Lung (tissue), 12 donors: ENCODE data around the gene RUNDC1. TPM values are rescaled to one million over a fixed set of nuclear protein-coding genes. Genes with fewer than 3 reads are reported as not detected.
"Not testable (repeated sequence)": the region's sequence is repeated elsewhere in the genome, so short reads cannot be mapped to it uniquely, and the experiment has no call there.

Experiments
- ATAC-seq: fragments of 200-7000 bp; cut with Tn5 transposase; one replicate; pipeline ENCODE4 v1.9.1; 2020; ENCODE audit warnings: moderate number of reproducible peaks; ENCODE audit not compliant: insufficient read depth, low FRiP score
- DNase-seq, 3 donors: peaks; one replicate each; pipeline ENCODE4 v3.0.0-alpha.2; 2013 to 2017
- H3K27ac ChIP-seq, 2 donors: one replicate each; pipeline ENCODE4 v1.5.1; 2013; ENCODE audit warnings: mild to moderate bottlenecking in 2 of 2, moderate library complexity in 2 of 2, control low read depth in 1 of 2, inconsistent platforms in 1 of 2, low read depth in 1 of 2, low read length in 1 of 2
- H3K27me3 ChIP-seq, 3 donors: one replicate each; pipeline ENCODE4 v1.5.1; 2013; ENCODE audit warnings: low read length in 2 of 3; ENCODE audit not compliant: control insufficient read depth in 3 of 3, insufficient read depth in 3 of 3
- H3K36me3 ChIP-seq, 4 donors: one replicate each; pipeline ENCODE4 v1.5.1; 2013; ENCODE audit warnings: low read length in 4 of 4, mild to moderate bottlenecking in 1 of 4, moderate library complexity in 1 of 4; ENCODE audit not compliant: control insufficient read depth in 4 of 4, insufficient read depth in 4 of 4
- H3K4me1 ChIP-seq, 5 donors: one replicate each; pipeline ENCODE4 v1.5.1; 2013; ENCODE audit warnings: low read length in 5 of 5, mild to moderate bottlenecking in 2 of 5, moderate library complexity in 1 of 5; ENCODE audit not compliant: control insufficient read depth in 5 of 5, insufficient read depth in 5 of 5
- H3K4me3 ChIP-seq: one replicate; pipeline ENCODE4 v1.5.1; 2013; ENCODE audit warnings: mild to moderate bottlenecking, control low read depth, moderate library complexity
- H3K9ac ChIP-seq, 2 donors: one replicate each; pipeline ENCODE4 v1.5.1; 2013; ENCODE audit warnings: low read length in 2 of 2, control low read depth in 1 of 2; ENCODE audit not compliant: insufficient read depth in 1 of 2
- H3K9me3 ChIP-seq, 4 donors: one replicate each; pipeline ENCODE4 v1.5.1; 2013; ENCODE audit warnings: low read length in 3 of 4, mild to moderate bottlenecking in 1 of 4, moderate library complexity in 1 of 4; ENCODE audit not compliant: control insufficient read depth in 4 of 4, insufficient read depth in 3 of 4
- WGBS, 2 donors: extraction: QIAGEN DNeasy Blood & Tissue Kit; methylation state at CpG; one replicate each; pipeline ENCODE4 v1.1.7; 2013; 5-methylcytosine and 5-hydroxymethylcytosine counted together
- polyA plus RNA-seq, 2 donors: library from polyadenylated mRNA; stranded (reverse); fragments of 200-250 nt; gene quantifications; one replicate each; pipeline ENCODE4 v1.2.1, GENCODE V29; 2013
- total RNA-seq, 2 donors: library from RNA; depleted of rRNA in 1 of 2; stranded (reverse); fragments of >200 nt in 1 of 2; gene quantifications; one replicate each; pipeline ENCODE4 v1.2.1, GENCODE V29; 2014 to 2021
- TF ChIP-seq, protein P1 (sequence below): IDR thresholded peaks from 2 replicates; pipeline ENCODE4 v1.5.1; 2012; ENCODE audit warnings: mild to moderate bottlenecking; ENCODE audit errors: control extremely low read depth, extremely low read depth
- donor health status: control.
- donor health status: control.
- donor health status: Bipolar disorder and iron deficiency.
- donor health status: healthy.
- donor health status: DM: yes; HTN: yes; CAD: no.

RUNDC1 gene
- total and polyA plus RNA-seq, 4 donors = 8.1 to 16.7 (median 10.7) TPM

DNA sequence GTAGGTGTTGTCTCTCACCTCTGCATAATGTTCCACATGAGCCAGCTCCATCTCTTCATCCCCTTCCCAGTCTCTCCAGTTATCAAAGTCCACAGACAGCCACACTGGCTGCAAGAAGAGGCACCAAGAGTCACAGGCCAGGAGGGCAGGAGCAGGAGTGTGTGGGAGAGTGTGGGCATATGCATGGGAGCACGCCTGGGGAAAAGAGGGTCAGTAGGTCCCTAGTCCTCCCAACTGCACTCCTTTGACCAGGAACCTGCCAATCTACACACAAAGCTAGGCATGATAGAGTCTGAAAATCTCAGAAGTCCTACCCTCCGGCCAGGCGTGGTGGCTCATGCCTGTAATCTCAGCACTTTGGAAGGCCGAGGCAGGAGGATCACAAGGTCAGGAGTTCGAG, 8.8 kb upstream of the RUNDC1 start:
- 93 to 96% methylated on average over 5 of the region's 5 CpGs for WGBS, 2 donors
- Histone ChIP-seq H3K27ac (no peak overlapping the region), H3K9ac (no peak overlapping the region), H3K4me3 (no peak overlapping the region), H3K27me3 (no peaks in the 10 kb centered on the region), H3K36me3 (no peaks in the 10 kb centered on the region), H3K9me3 (no peaks in the 10 kb centered on the region), H3K4me1 (peaks cover 0 to 13% (median 0%) of the 10 kb centered on the region in 5 donors)
- no peak for ATAC-seq
- TF ChIP-seq, protein P1, sequence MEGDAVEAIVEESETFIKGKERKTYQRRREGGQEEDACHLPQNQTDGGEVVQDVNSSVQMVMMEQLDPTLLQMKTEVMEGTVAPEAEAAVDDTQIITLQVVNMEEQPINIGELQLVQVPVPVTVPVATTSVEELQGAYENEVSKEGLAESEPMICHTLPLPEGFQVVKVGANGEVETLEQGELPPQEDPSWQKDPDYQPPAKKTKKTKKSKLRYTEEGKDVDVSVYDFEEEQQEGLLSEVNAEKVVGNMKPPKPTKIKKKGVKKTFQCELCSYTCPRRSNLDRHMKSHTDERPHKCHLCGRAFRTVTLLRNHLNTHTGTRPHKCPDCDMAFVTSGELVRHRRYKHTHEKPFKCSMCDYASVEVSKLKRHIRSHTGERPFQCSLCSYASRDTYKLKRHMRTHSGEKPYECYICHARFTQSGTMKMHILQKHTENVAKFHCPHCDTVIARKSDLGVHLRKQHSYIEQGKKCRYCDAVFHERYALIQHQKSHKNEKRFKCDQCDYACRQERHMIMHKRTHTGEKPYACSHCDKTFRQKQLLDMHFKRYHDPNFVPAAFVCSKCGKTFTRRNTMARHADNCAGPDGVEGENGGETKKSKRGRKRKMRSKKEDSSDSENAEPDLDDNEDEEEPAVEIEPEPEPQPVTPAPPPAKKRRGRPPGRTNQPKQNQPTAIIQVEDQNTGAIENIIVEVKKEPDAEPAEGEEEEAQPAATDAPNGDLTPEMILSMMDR = no peak
- DNase-seq = no peak

DNA sequence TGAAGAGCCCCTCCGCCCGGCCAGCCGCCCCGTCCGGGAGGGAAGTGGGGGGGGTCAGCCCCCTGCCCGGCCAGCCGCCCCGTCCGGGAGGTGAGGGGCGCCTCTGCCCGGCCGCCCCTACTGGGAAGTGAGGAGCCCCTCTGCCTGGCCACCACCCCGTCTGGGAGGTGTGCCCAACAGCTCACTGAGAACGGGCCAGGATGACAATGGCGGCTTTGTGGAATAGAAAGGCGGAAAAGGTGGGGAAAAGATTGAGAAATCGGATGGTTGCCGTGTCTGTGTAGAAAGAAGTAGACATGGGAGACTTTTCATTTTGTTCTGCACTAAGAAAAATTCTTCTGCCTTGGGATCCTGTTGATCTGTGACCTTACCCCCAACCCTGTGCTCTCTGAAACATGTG, 7.0 kb upstream of the RUNDC1 start:
- not testable (repeated sequence) for DNase-seq, H3K9me3 ChIP-seq, H3K36me3 ChIP-seq, H3K9ac ChIP-seq, H3K27ac ChIP-seq, H3K27me3 ChIP-seq, ATAC-seq, H3K4me3 ChIP-seq
- H3K4me1 ChIP-seq = peaks cover 0 to 12% (median 0%) of the 10 kb centered on the region in 5 donors
- 83 to 85% methylated on average over 6 to 12 of the region's 18 CpGs for WGBS, 2 donors

DNA sequence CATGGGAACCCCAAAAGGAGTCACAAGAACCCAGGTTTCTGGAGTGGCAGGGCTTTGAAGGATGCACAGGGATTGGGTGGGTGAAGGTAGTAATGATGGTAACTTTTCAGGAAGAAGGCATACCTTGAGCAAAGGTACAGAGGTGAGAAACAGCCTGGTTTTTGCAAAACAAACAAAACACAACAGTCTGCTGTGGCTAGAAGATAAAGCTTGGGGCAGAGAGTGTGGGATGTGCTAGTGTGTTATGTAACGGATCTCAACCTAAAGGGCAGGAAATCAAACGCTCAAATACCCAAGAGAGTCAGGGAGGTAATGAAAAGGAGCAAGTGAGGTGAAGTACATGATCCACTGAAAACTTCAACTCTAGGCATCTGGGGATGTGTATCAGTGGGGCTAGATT, 5.1 kb upstream of the RUNDC1 start:
- DNase-seq (no peak), ATAC-seq (no peak)
- no peak overlapping the region for H3K4me3 ChIP-seq

DNA sequence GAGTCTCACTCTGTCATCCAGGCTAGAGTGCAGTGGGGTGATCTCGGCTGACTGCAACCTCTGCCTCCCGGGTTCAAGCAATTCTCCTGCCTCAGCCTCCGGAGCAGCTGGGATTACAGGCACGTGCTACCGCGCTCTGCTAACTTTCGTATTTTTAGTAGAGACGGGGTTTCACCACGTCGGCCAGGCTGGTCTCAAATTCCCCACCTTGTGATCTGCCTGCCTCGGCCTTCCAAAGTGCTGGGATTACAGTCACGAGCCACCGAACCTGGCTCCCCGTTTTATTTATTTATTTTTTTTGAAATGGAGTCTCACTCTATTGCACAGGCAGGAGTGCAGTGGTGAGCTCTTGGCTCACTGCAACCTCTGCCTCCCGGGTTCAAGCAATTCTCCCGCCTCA, 4.7 kb upstream of the RUNDC1 start:
- not testable (repeated sequence) for ATAC-seq, H3K4me1 ChIP-seq, H3K36me3 ChIP-seq, H3K9me3 ChIP-seq, H3K9ac ChIP-seq, DNase-seq, H3K4me3 ChIP-seq, H3K27me3 ChIP-seq, H3K27ac ChIP-seq
- WGBS, 2 donors = 88 to 89% methylated on average over 16 of the region's 16 CpGs

More for the DNA sequence above, 5.1 kb upstream of the RUNDC1 start:
- H3K27ac ChIP-seq = no peak overlapping the region
- H3K4me1 ChIP-seq = peaks cover 0 to 9% (median 0%) of the 10 kb centered on the region in 5 donors
- H3K9ac ChIP-seq = no peak overlapping the region
- H3K9me3 ChIP-seq = no peaks in the 10 kb centered on the region
- no peaks in the 10 kb centered on the region for H3K36me3 ChIP-seq
- TF ChIP-seq, protein P1 = no peak
- H3K27me3 ChIP-seq = no peaks in the 10 kb centered on the region
- WGBS, 2 donors = 43 to 60% methylated on average over 2 of the region's 2 CpGs
